NCI-H226 (cell line): Measurements from ENCODE around the gene ACTG1.

Source experiments
- DNase-seq: peaks from one replicate; pipeline ENCODE4 v3.0.0-alpha.2; 2015

The ACTG1 gene

GRCh38 chr17:81512562-81513371 lies at the start of gene ACTG1:
ACTG1 (minus strand) TSS chr17:81512799; CDS start chr17:81512354, 445 bp downstream.
- peak; percentile 85 for DNase-seq

DNA sequence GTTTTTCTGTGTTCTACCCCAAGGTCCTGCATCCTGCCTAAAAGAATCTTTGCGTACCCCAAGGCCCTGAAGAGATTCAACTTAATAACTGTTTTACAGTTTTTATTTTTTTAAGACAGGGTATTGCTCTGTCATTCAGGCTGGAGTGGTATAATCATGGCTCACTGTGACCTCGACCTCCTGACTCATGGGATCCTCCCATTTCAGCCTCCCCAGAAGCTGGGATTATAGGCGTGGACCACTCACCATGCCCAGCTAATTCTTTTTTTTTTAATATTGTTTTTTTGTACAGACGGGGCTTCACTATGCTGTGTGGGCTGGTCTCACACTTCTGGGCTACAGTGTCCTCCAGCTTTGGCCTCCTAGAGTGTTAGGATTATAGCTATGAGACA lies 48.9 kb upstream of the ACTG1 start:
- DNase-seq, result no peak

- DNase-seq, result no peak
Measured at GRCh38 chr17:81558941-81559806, 46.6 kb upstream of the ACTG1 start.

- no peak for DNase-seq
Measured at GRCh38 chr17:81558115-81558468, 45.5 kb upstream of the ACTG1 start.

DNA sequence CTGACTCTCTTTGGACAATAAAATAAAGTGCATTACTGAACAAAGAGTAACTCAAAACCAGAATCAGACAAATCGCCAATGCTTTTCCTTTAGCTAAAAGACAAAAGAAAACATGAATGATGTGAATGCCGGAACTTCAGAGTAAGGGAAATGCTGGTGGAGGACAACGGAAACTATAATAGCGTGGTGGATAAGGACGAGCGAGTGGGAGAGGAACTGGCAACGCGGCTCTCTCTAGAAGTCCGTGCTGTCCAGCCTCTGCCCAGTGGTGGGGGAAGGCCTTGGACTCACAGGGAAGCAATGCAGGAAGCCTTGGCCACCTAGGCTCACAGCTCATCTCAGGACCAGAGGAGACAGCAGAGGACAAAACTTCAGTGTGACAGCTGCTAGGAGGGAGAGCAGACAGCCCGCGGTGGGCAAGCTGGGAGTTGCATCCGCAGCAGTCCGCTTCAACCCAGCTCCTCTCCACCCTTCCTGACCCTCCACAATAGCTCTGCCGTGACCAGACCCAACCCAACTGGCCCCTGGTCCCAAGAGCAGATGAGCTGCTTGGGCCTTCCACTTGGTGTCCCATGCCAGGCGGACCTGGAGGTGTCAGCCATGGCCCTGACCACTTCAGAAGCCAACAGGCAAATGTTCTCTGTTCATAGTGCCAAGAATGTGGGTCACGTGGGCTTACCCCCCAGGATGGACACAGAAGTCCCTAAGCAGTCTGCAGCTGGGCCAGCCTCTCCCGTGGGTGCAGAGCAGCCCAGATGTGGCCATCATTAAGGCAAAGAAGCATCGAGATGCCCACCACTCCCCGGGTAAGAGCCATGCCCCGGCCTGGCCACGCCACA lies 44.9 kb upstream of the ACTG1 start:
- no peak for DNase-seq

DNA sequence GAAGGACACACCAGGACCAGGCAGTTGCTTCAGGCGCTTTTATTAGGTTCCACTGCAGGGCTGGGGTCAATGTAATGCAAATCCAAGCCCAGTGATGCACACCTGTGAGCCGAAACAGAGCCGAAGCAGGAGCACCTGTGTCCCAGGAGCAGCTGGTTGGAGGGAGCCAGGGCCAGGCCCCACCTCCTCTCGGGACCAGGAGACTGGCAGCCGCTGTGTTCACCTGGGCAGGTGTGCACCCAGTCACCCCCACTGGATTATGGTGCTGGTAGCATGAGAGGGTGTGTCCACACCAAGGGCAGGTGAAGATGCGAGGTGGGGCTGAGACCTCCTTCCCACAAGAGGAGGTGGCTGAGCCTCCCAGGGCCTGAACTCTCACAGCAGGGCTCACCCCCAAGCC lies 44.3 kb upstream of the ACTG1 start:
- no peak for DNase-seq

DNA sequence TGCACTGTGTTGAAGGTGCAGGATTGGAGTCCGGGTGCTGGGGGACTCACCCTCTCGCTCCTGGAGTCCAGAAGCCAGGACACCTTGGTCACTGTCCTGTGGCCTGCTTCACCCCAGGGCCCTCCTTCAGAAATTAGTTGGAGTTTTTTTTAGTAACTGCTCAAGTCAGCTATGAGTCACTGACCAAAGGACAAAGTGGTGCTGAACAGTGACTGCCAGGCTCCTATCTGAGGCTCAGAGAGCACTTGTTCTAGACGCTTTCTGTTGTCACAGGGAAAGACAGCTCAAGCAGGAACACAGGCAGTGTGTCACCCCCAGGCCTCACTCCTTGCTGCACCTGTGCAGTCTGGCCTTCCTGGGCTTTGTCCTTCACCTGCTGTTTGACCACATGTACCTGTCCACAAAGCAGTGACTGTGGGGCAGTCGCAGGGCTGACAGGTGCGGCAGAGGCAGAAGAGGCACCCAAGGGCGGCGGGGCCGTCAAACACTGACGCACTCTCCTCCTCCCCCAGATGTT lies 43.6 kb upstream of the ACTG1 start:
- no peak for DNase-seq

GRCh38 chr17:81553616-81554181 lies 41.1 kb upstream of the ACTG1 start:
- DNase-seq, result peak; percentile 99

GRCh38 chr17:81553018-81553615 lies 40.5 kb upstream of the ACTG1 start:
- peak; percentile 87 for DNase-seq

DNA sequence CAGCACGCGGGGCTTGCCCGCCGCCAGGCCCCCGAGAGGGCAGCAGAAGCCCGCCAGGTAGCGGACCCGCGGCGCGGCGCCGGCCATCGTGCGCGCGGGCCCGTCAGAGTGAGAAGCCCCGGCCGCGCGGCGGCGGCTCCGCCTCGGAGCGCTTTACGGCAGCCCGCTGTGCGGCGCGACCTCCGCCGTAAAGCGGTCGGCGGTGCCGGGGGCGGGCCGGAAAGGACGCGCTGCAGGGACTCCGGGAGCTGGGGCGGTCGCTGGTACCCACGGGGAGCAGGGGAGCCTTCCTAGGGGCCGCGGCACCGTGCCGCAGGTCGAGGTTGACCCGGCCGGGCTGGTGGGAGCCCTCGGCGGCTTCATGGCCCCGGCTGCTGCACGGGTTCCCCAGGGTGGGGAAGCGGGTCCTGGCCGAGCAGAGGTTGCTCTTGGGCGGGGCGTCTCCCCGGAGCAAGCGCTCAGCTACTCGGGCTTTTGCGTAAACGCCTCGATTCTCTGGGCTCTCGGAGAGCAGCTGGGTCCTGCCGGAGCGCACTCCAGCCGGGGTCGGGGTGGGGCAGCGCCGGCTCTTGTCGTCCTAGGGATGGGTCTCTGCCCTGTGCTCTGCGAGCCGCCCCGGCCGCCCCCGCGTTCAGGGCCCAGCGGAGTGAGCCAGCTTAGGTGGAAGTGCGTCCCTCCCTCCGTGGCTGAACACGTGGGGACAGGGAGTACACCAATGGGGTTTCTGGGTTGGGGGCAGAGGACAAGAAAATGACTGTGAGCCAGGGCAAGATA lies 39.8 kb upstream of the ACTG1 start, which contains the start of gene FAAP100:
FAAP100 (minus strand) TSS at position 110 of the 774 bp plus-strand sequence; CDS start at position 87, 23 bp downstream.
- peak; percentile 80 for DNase-seq

DNA sequence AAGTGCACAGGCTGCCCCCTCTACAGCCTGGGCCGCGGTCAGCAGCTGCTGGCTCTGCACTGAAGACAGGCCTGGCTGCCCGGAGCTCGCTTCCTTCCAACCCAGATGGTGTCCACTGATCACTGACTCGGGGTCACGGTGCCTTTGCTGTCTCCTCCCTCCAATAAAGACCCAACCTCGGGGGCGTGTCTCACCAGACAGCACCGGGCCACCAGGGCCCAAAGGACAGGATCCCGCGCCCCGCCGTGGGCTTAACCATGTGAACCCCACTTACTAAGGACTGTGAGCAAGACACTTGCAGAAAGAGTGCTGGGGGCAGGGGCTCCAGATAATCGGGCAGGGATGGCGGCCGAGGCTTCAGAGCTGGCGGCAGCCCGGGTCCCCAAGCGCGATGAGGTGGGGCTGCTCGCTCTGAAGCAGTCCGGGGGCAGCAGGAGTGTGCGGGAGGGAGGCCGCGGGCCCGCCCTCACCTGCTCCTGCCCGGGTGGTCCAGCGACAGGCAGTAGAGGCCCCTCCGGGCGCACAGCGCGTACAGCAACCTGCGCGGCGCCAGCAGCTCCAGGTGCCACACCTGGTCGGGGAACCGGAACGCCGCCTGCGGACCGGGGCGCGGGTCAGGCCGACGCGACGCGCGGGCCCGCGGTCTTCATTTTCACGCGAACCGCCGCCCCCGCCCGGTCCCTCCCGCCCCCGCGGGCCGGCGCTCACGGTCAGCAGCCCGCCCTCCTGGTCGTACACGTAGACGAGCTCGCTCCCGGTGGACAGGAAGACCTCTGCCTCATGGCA lies 39.1 kb upstream of the ACTG1 start:
- DNase-seq, result no peak

GRCh38 chr17:81550830-81551457 lies 38.3 kb upstream of the ACTG1 start:
- DNase-seq, result no peak

- no peak for DNase-seq
Measured at GRCh38 chr17:81550285-81550684, 37.7 kb upstream of the ACTG1 start.

GRCh38 chr17:81549826-81550225 lies 37.2 kb upstream of the ACTG1 start:
- no peak for DNase-seq

DNA sequence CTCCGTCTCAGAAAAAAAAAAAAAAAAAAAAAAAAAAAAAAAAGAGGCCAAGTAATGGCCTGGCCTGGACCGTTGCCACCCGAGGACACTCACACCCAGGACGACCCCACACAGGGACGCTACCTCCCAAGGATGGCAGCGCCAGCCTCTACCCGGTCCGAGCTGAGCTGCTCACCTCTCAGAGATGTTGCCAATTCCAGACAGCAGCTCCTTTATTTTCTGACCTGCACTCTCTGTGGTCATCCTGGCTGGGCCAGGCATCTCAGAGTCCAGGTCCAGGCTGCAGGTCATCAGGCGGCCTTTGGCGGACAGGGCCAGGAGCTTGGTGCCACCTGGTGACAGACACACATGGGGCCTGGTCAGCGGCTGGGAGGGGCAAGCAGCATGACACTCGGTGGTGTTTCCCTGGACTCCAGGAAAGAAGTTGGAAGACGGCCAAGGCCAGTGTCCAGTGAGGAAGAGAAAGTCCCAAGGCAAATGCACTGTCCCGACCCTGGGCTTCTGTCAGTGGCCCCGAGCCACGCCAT lies 36.5 kb upstream of the ACTG1 start:
- no peak for DNase-seq

DNA sequence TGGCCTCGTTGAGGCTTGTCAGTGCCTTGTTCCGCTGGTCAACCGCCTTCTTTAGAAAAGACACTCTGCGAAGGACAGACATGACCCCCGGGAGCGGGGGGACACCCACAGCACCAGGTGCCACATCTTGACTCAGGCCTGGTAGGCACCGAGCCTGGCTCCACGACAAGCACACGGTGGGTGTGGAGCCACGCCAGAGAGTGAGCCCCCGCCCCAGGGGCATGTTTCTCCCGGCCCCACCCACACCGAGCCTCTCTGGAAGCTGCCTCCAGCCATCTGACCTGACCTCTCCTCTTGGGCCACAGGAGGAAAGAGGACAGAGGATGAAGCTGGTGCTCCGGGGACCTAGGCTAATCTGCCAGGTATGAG lies 35.0 kb upstream of the ACTG1 start:
- no peak for DNase-seq

GRCh38 chr17:81546906-81547613 lies 34.5 kb upstream of the ACTG1 start:
- no peak for DNase-seq

GRCh38 chr17:81545160-81545949 lies 32.8 kb upstream of the ACTG1 start:
- DNase-seq, result no peak
